ENCODE measurements around the gene GIPC3. TPM values are rescaled to one million over a fixed set of nuclear protein-coding genes. Genes with fewer than 3 reads are reported as not detected.

The GIPC3 gene
- total RNA-seq, 4 donors from 2014 or later: 0.19 to 0.89 (median 0.37) TPM

DNA sequence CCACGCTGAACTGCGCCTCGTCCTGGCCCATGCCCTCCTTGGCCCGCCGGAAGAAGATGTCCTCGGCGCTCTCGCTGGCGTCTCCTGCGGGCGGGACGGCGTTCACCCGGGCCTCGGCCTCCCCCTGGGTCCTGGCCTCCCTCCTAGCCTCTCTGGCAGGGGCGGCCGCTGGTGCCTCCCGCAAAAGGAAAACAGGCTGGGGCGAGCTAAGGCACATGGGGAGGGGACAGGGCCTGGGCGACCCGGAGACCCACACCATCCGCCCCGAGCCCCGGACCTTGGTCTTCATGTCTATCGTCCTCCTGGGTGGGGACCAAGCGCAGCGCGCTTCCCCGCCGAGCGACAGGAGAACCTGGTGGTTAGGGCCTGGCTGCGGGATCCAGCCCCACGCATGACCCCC lies 27.1 kb downstream of the GIPC3 start:
- Histone ChIP-seq H3K4me1 (peaks cover 23% of the 10 kb centered on the region), H3K9me3 (no peaks in the 10 kb centered on the region), H3K4me3 (no peak overlapping the region), H3K27ac (no peak overlapping the region), H3K27me3 (no peaks in the 10 kb centered on the region), H3K36me3 (peaks cover 69% of the 10 kb centered on the region)
- 97% methylated on average over 21 of the region's 33 CpGs for WGBS
- no peak for DNase-seq (ENCODE audit: low spot score in 2 of 2)
- no peak for TF ChIP-seq EP300 (IDR thresholded peaks at IDR 0.05)
- TF ChIP-seq, protein P1, sequence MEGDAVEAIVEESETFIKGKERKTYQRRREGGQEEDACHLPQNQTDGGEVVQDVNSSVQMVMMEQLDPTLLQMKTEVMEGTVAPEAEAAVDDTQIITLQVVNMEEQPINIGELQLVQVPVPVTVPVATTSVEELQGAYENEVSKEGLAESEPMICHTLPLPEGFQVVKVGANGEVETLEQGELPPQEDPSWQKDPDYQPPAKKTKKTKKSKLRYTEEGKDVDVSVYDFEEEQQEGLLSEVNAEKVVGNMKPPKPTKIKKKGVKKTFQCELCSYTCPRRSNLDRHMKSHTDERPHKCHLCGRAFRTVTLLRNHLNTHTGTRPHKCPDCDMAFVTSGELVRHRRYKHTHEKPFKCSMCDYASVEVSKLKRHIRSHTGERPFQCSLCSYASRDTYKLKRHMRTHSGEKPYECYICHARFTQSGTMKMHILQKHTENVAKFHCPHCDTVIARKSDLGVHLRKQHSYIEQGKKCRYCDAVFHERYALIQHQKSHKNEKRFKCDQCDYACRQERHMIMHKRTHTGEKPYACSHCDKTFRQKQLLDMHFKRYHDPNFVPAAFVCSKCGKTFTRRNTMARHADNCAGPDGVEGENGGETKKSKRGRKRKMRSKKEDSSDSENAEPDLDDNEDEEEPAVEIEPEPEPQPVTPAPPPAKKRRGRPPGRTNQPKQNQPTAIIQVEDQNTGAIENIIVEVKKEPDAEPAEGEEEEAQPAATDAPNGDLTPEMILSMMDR (IDR thresholded peaks at IDR 0.05): no peak
- TF ChIP-seq POLR2A (IDR thresholded peaks at IDR 0.05): no peak
- TF ChIP-seq POLR2AphosphoS5 (IDR thresholded peaks at IDR 0.05): no peak

DNA sequence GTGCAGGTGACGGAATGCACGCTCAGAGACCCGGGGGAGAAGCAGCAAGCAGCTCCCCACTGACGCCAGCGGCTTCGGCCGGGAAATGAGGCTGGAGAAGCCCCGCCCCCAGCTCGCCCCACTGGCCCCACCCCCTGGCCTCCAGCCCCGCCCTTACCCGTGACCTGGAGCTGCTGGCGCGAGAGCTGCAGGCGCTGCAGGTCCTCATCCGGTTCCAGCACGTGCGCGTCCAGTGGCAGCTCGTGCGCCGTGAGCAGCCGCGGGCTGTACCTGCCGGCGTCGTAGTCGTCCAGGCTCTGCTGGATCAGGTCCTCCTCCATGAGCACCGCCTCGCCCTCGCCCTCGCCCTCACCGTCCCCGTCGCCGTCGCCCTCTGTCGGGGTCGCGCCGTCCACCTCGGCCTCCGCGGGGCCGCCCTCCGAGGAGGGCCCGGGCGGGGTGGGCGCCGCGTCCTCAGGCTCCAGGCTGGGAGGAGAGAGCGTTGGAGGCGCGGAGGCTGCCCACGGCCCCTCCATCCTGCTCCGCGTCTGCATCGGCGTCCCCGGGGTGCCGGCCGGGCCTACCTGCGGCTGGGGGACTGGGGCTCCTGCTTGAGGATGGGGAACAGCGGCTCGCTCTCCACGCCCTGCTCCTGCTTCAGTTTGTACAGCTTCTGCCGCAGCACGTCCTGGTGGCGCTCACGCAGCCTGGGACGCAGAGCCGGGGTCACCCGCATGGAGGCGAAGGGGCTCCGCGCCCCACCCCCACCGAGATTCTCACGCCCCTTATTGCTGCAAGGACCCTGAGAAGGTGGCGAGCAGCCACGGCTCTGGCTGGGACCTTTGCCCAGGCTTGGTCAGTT lies 27.8 kb downstream of the GIPC3 start:
- Histone ChIP-seq H3K27me3 (no peaks in the 10 kb centered on the region), H3K36me3 (peaks cover 72% of the 10 kb centered on the region), H3K27ac (no peak overlapping the region), H3K4me1 (peaks cover 20% of the 10 kb centered on the region), H3K9me3 (no peaks in the 10 kb centered on the region), H3K4me3 (no peak overlapping the region)
- DNase-seq (ENCODE audit: low spot score in 2 of 2): no peak
- TF ChIP-seq, protein P1 (IDR thresholded peaks at IDR 0.05): no peak
- no peak for TF ChIP-seq POLR2AphosphoS5 (IDR thresholded peaks at IDR 0.05)
- TF ChIP-seq EP300 (IDR thresholded peaks at IDR 0.05): no peak
- no peak for TF ChIP-seq POLR2A (IDR thresholded peaks at IDR 0.05)
- whole genome bisulfite sequencing: 94% methylated on average over 40 of the region's 79 CpGs

- Histone ChIP-seq H3K4me3 (no peak overlapping the region), H3K27ac (no peak overlapping the region), H3K4me1 (peaks cover 18% of the 10 kb centered on the region), H3K27me3 (no peaks in the 10 kb centered on the region), H3K9me3 (no peaks in the 10 kb centered on the region), H3K36me3 (peaks cover 76% of the 10 kb centered on the region)
- TF ChIP-seq, protein P1 (IDR thresholded peaks at IDR 0.05): no peak
- DNase-seq (ENCODE audit: low spot score in 2 of 2): no peak
- 89% methylated on average over 13 of the region's 39 CpGs for WGBS
These were observed 28.8 kb downstream of the GIPC3 start for GRCh38 chr19:3613818-3614661.

DNA sequence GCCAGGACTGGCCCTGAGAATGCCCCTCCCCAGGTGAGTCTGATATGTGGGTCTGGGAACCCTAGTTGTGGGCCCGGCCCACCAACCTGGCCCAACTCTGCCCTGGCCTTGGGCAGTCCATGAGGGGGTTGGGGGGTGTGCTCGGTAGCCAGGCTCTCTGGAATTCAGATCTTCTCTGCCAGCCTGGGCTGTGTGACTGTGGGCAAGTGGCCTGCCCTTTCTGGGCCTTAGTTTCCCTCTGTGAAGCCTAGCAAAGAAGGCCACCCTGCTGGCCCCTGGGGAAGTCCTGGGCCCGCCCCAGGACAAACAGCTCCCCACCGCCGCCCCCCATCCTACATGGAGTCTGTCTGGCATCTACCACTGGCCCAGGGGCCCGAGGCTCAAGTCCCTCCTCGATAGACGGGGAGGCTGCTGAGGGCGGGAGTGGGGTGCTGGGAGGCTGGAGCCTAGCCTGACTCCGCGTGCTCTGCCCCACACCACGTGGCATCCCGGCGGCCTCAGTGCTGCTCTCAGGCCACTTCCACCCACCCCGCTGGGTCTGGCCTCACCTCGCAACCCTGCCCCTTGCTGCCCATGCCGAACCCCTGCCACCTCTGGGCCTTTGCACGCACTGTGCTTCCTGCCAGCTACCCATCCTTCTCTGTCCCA lies 29.7 kb downstream of the GIPC3 start:
- H3K9me3 ChIP-seq: no peaks in the 10 kb centered on the region
- 91% methylated on average over 11 of the region's 18 CpGs for WGBS
- peaks cover 16% of the 10 kb centered on the region for H3K4me1 ChIP-seq
- DNase-seq (ENCODE audit: low spot score in 2 of 2): no peak
- no peak overlapping the region for H3K27ac ChIP-seq
- H3K4me3 ChIP-seq: no peak overlapping the region
- peaks cover 84% of the 10 kb centered on the region for H3K36me3 ChIP-seq
- no peaks in the 10 kb centered on the region for H3K27me3 ChIP-seq
- TF ChIP-seq POLR2AphosphoS5 (IDR thresholded peaks at IDR 0.05) (no peak), EP300 (IDR thresholded peaks at IDR 0.05) (no peak), POLR2A (IDR thresholded peaks at IDR 0.05) (no peak)
- TF ChIP-seq, protein P1 (IDR thresholded peaks at IDR 0.05): no peak
